Measurements from ENCODE around the gene PPP2R3A. TPM values are rescaled to one million over a fixed set of nuclear protein-coding genes. Genes with fewer than 3 reads are reported as not detected.

PPP2R3A gene
- total and polyA plus RNA-seq, 9 of the 15 experiments (the other 6 are each of a cell fraction or from before 2014, with no cell fraction given): 0.10 to 0.50 (median 0.24) TPM

- no peaks in the 10 kb centered on the region for H4K20me1 ChIP-seq (replicated peaks; ENCODE audit: control insufficient read depth, insufficient read depth, low read length)
- DNase-seq (ENCODE audit: extremely low read depth in 1 of 4, low spot score in 3 of 4): no peak
- H3K4me2 ChIP-seq (ENCODE audit: insufficient read depth, low read length): no peak overlapping the region
- H3K4me1 ChIP-seq (replicated peaks in 1 of 2; ENCODE audit: control insufficient read depth in 2 of 2, insufficient read depth in 2 of 2, low read length in 2 of 2): no peaks in the 10 kb centered on the region
- TF ChIP-seq IRF1 (CRISPR knock-in tag; IDR thresholded peaks at IDR 0.05; ENCODE audit: borderline replicate concordance) (no peak), POU5F1 (IDR thresholded peaks at IDR 0.05; ENCODE audit: borderline replicate concordance, low read depth, low read length, partially characterized antibody) (no peak), TAF7 (tag; IDR thresholded peaks at IDR 0.05) (no peak), ZBTB40 (IDR thresholded peaks at IDR 0.05) (no peak), ZBTB40 (CRISPR knock-in tag; IDR thresholded peaks at IDR 0.05) (no peak), E4F1 (CRISPR knock-in tag; IDR thresholded peaks at IDR 0.05; ENCODE audit: borderline replicate concordance) (no peak), ZFPM2 (CRISPR knock-in tag; IDR thresholded peaks at IDR 0.05) (no peak), ZFP30 (CRISPR knock-in tag; IDR thresholded peaks at IDR 0.05; ENCODE audit: borderline replicate concordance) (no peak)
- no peak overlapping the region for H3K27ac ChIP-seq (ENCODE audit: extremely low read depth, low read depth, low read length)
- no peaks in the 10 kb centered on the region for H3K9me1 ChIP-seq (ENCODE audit: control insufficient read depth, insufficient read depth, low read length)
- no peak overlapping the region for H3K9ac ChIP-seq (ENCODE audit: insufficient read depth in 1 of 2, low read depth in 2 of 2, low read length in 2 of 2)
- POLR2A ChIA-PET: interaction anchor here (0.8 kb wide), 1 partner anchor 205 kb away, joined by 4 read pairs; no protein-coding TSS in a partner anchor
- intact Hi-C loops (cut with micrococcal nuclease): loop anchor here (1.0 kb wide), 1 partner anchor 124 kb away; no protein-coding TSS in a partner anchor
- no peaks in the 10 kb centered on the region for H3K36me3 ChIP-seq (ENCODE audit: control insufficient read depth, insufficient read depth, low read length)
- WGBS (ENCODE audit: insufficient coverage, low coverage, missing lambda C conversion rate): 2% methylated on average over 8 of the region's 8 CpGs
- in situ Hi-C loops (cut with MboI): no loop called here
- no TSS peak for BruUV-seq (replicated peaks)
- CTCF ChIA-PET (ENCODE audit: low intra/inter-chr PET ratio): no interaction called here
- no peaks in the 10 kb centered on the region for H3K27me3 ChIP-seq (ENCODE audit: control insufficient read depth in 2 of 2, insufficient read depth in 2 of 2, low read length in 2 of 2)
- H3K9me3 ChIP-seq (replicated peaks; ENCODE audit: control insufficient read depth, insufficient read depth, low read depth, low read length): no peaks in the 10 kb centered on the region
- no peak for ATAC-seq
- no peaks in the 10 kb centered on the region for H3K79me2 ChIP-seq (ENCODE audit: control insufficient read depth, insufficient read depth, low read length)
- FAIRE-seq: no peak
- H3K4me3 ChIP-seq: no peak overlapping the region
- H2AFZ ChIP-seq (ENCODE audit: low read depth, low read length): no peak overlapping the region
Observed at GRCh38 chr3:135917927-135918597, 47.5 kb upstream of the PPP2R3A start.

Data from K562 (cell line).